Smooth muscle cell of the umbilical artery (primary cell): ENCODE measurements around the gene NMT1. TPM values are rescaled to one million over a fixed set of nuclear protein-coding genes. Genes with fewer than 3 reads are reported as not detected.

Experiments used
- total RNA-seq: library from RNA; depleted of rRNA; stranded (reverse); fragments of >200 nt; gene quantifications from 2 replicates; pipeline ENCODE4 v1.2.3, GENCODE V29; 2014

The NMT1 gene
- 71.6 and 108 TPM in 2 replicates for total RNA-seq

GRCh38 chr17:45060797-45061605 lies at the start of gene NMT1:
NMT1 (plus strand) TSS chr17:45061317; CDS start chr17:45061330, 13 bp downstream.

GRCh38 chr17:45051060-45051719 lies 9.9 kb upstream of the NMT1 start, which contains the start of gene DCAKD:
DCAKD (minus strand) TSS chr17:45051632; CDS start chr17:45034885, 16,747 bp downstream.

GRCh38 chr17:45132320-45132571 lies 71.1 kb downstream of the NMT1 start, which contains the start of gene PLCD3:
PLCD3 (minus strand) TSS chr17:45132515; CDS start chr17:45132410, 105 bp downstream.

GRCh38 chr17:45135192-45135977 lies 74.3 kb downstream of the NMT1 start, which contains the start of gene ACBD4:
ACBD4 (plus strand) TSS chr17:45135687; CDS start chr17:45136145, 458 bp downstream.

GRCh38 chr17:45148183-45149036 lies 87.3 kb downstream of the NMT1 start, which contains the start of gene HEXIM1:
HEXIM1 (plus strand) TSS chr17:45148475; CDS start chr17:45149191, 716 bp downstream.

Other genes with a start within 250 kb of the NMT1 start
- 13.1 and 43.7 TPM in 2 replicates for gene GJC1, start 231.0 kb upstream of the NMT1 start, total RNA-seq
- not detected in 2 replicates for gene HIGD1B, start 213.4 kb upstream of the NMT1 start, total RNA-seq
- gene EFTUD2, start 161.9 kb upstream of the NMT1 start, total RNA-seq, result 92.1 and 207 TPM in 2 replicates
- 1.5 and 2.0 TPM in 2 replicates for gene GFAP, start 145.8 kb upstream of the NMT1 start, total RNA-seq
- 0.30 and 3.2 TPM in 2 replicates for gene KIF18B, start 113.5 kb upstream of the NMT1 start, total RNA-seq
- gene C1QL1, start 93.0 kb upstream of the NMT1 start, total RNA-seq, result 0.30 TPM in 1 of 2 replicates, not detected in the other
- 36.5 and 60.8 TPM in 2 replicates for gene DCAKD, start 9.7 kb upstream of the NMT1 start, total RNA-seq
- gene PLCD3, start 71.2 kb downstream of the NMT1 start, total RNA-seq, result 49.9 and 55.8 TPM in 2 replicates
- 3.5 and 5.0 TPM in 2 replicates for gene ACBD4, start 74.4 kb downstream of the NMT1 start, total RNA-seq
- 9.8 and 10.5 TPM in 2 replicates for gene HEXIM1, start 87.2 kb downstream of the NMT1 start, total RNA-seq
- 2.4 and 4.2 TPM in 2 replicates for gene HEXIM2, start 100.6 kb downstream of the NMT1 start, total RNA-seq
- gene FMNL1, start 160.6 kb downstream of the NMT1 start, total RNA-seq, result 1.9 and 2.7 TPM in 2 replicates
- not detected in 2 replicates for gene SPATA32, start 200.8 kb downstream of the NMT1 start, total RNA-seq